NCI-H2081 (cell line): ENCODE results near the gene BRD8.

ENCODE experiments used
- DNase-seq, 2 experiments: peaks; one replicate each; lab custom pipeline; 2025; lab: John Stamatoyannopoulos, UW

The BRD8 gene

DNA sequence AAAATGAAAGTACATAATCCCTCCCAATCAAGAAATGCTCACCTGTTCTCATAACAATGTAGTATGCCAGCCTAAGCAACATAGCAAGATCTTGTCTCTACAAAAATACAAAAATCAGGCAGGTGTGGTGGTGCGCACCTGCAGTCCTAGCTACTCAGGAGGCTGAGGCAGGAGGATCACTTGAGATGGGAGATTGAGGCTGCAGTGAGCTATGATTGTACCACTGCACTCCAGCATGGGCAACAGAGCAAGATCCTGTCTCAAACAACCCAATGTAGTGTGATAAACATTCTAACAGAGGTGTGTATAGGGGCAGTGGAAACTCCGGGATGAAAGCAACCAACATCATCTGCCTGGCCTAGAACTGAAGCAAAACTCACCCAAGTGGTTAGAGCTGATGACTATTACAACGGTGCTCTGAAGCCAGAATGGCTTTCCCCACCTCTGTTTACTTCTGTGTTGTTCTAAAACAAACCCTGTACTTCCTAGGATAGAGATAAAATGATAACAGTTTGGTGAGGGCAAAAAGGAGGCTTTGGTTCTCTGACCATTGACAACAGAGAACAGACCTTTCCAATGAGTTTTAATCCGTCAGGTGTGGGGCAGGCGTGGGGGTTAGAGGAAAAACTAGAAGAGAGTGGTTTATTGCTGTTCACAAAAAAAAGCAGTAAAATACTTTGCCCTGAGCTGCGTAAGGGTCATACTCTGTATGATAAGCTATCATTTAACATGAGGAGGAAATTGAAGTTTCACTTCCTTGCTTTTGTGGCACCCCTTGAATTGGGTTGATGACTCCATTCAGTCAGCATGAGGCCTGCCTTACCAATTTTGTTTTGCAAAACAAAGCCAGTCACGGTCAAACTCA lies 75.7 kb downstream of the BRD8 start:
- DNase-seq: no peak

DNA sequence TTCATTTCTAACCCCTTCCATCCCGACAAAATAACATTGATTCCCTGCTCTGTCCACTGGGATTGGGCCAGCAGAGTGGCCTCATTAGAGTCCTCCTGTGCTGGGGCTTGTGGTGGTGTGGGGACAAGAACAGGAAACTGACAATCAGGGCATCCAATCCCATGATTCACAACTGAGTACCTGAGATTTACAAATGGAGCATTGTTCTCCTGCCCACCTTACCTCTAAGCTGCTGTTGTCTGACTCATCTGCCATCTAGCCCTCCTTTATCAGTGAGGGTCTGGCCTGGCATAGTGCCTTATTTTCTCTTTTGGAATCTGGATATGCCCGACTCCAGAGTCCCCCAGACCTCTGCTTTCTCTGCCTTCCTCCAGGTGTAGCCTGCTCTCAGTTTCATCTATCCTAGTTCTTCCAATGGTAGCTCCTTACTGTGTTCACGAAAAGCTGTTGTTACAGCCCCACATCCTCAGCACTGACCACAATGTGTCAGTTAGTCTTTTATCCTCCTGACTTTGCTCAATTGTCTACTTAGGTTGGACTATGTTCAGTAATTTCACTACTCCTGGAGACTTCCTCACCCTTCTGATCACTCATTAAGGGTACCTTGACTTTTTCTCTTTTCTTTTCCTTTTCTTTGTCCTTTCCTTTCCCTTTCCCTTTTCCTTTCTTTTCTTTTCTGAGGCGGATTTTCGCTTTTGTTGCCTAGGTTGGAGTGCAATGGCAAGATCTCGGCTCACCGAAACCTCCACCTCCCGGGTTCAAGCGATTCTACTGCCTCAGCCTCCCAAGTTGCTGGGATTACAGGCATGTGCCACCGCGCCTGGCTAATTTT lies 81.2 kb downstream of the BRD8 start:
- no peak for DNase-seq

DNA sequence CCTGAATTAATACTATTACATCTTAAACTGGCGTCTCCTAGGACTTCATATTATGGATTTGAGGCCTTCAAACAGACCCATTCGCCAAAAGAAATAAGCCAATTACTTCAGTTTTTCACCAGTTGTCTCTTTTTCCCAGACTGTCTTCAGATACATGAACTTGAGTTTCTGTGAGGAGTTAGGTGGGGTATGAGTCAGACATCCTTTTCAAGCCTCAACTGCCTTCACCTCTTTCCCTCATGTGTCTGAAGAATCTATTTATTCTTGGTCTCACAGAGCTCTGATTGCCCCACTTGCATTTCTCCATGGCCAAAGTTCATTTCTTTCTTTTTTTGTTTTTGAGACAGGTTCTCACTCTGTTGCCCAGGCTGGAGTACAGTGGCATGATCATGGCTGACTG lies 82.1 kb downstream of the BRD8 start:
- no peak for DNase-seq

DNA sequence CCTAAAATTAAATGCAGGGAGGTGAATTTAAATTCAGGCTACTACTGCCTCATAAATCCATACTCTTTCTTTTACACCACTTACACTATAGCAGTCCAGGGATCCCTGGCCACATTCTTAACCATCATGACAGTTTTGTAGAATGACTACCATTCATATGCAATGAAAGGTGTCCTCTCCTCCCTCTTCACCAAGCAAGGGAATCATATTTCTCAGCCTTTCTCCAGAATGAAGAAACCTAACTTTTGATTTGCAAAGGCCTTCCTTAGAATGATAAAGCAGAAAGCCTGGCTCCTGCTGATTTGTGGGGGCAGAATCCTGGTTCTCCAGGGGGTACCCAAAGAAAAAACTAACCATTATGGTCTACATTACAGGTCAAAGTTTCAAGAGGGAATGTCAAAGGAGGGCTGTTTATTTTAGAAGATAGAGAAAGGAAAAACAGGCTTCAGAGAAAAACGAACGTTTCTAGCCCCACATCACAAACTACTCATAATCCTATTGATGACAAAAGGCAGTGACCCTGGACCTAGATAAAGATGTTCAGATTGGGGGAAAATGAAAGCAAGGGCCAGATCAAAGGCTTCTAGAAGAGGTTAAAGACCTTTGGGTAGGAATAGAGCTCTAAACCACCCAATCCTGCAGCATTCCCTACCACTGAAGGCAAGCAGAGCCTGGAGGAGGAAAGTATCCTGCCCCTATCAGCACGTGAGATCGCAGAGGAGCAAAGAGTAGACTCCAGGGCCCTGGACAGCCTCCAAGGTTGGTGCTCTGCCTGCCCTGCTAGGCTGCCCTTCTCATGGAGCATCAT lies 83.1 kb downstream of the BRD8 start:
- no peak for DNase-seq

DNA sequence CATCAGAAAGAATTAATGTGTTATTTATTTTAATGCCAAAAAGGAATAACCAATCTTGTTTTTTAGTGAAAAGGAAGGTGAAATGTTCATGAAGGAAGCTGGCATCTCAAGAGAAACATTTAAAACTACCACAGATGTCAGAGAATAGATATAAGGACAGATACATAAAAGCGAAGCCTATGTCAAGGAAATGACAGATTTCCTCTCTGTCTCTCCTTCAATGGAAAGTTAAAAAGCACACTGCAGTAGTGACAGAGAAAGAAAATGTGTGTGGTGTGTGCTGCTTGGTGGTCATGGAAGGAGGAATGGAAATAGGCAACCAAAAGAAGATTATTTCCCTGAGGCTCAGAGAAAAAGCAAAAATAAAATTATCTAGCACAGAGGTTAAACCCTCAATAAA lies 85.4 kb downstream of the BRD8 start:
- no peak for DNase-seq

DNA sequence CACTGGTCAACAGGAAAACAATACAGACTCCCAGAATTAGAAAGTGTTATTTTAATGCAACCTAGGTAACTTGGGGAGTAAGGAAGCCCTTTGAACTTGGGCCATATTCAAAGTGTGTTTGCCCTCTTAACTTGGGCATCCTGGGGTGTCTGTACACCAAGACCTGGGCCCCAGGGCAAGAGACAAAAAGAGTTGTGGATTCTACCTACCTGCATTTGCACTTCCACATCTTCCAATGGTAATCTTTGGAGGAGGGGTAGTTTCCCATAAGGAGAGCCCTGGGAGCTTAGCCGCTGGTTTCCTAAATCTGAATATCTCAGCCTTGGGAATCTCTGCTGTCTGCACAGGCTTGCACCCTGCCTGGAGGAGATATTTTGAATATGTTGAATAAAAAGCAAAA lies 86.1 kb downstream of the BRD8 start:
- no peak for DNase-seq

DNA sequence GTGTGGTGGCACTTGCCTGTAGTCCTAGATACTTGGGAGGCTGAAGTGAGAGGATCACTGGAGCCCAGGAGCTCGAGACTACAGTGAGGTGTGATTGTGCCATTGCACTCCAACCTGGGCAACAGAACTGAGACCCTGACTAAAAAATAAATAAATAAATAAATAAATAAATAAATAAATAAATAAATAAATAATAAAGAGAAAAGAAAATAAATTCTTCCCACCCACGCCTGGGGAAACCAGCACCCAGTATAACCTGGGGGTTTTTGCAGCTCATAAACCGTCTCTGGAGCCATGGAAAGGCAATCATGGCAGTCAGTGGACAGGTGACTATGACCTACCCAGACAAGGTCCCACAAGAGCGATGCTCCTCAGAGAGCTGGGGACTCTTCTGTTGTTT lies 86.7 kb downstream of the BRD8 start:
- no peak for DNase-seq
